HepG2 (cell line): ENCODE data around the gene PDZK1.

Experiments used
- BRCA1 ChIP-seq: sonication (generic); formaldehyde crosslinking; IDR thresholded peaks from 2 replicates; pipeline ENCODE4 v1.4.0; 2020; ENCODE audit warnings: missing genetic modification reagents
- CREB3 ChIP-seq: sonication (generic); formaldehyde crosslinking; IDR thresholded peaks from 2 replicates; pipeline ENCODE4 v1.5.0; 2020; ENCODE audit warnings: missing genetic modification reagents
- FOSL2 ChIP-seq: sonication (generic); formaldehyde crosslinking; IDR thresholded peaks from 2 replicates; pipeline ENCODE4 v1.4.0; 2020; ENCODE audit warnings: missing genetic modification reagents
- HNRNPUL1 ChIP-seq: fragments of 200-400 bp; formaldehyde crosslinking; IDR thresholded peaks from 2 replicates; pipeline ENCODE4 v1.6.1; 2017; ENCODE audit warnings: low read depth, mild to moderate bottlenecking, low read length, moderate library complexity
- HOXA7 ChIP-seq: sonication (generic); formaldehyde crosslinking; IDR thresholded peaks from 2 replicates; pipeline ENCODE4 v1.8.1; 2022; ENCODE audit warnings: mild to moderate bottlenecking, missing genetic modification reagents, moderate library complexity
- JUND ChIP-seq: sonication (generic); formaldehyde crosslinking; IDR thresholded peaks from 2 replicates; pipeline ENCODE4 v1.8.0; 2022; ENCODE audit warnings: mild to moderate bottlenecking, missing genetic modification reagents
- NFYB ChIP-seq: sonication (generic); formaldehyde crosslinking; IDR thresholded peaks from 2 replicates; pipeline ENCODE4 v1.4.0; 2020; ENCODE audit warnings: missing genetic modification reagents
- SMC3 ChIP-seq: IDR thresholded peaks from 2 replicates; pipeline ENCODE4 v1.6.1; 2011; ENCODE audit warnings: low read length, improper control_type of control experiment
- ZGPAT ChIP-seq: IDR thresholded peaks from 2 replicates; pipeline ENCODE4 v1.6.1; 2016; ENCODE audit warnings: mild to moderate bottlenecking
- ZNF232 ChIP-seq: sonication (generic); formaldehyde crosslinking; IDR thresholded peaks from 2 replicates; pipeline ENCODE4 v1.4.0; 2020; ENCODE audit warnings: missing genetic modification reagents, borderline replicate concordance
- ZNF670 ChIP-seq: sonication (generic); formaldehyde crosslinking; IDR thresholded peaks from 2 replicates; pipeline ENCODE4 v1.8.0; 2022; ENCODE audit warnings: mild to moderate bottlenecking, missing genetic modification reagents, borderline replicate concordance
- TF ChIP-seq, protein P1 (sequence below): sonication (generic); formaldehyde crosslinking; IDR thresholded peaks from 2 replicates; pipeline ENCODE4 v1.5.0; 2020; ENCODE audit warnings: mild to moderate bottlenecking, missing genetic modification reagents, moderate library complexity
- TF ChIP-seq, protein P2 (sequence below): IDR thresholded peaks from 2 replicates; pipeline ENCODE4 v1.6.1; 2016; ENCODE audit warnings: low read depth
- TF ChIP-seq, protein P3 (sequence below): sonication (generic); formaldehyde crosslinking; IDR thresholded peaks from 2 replicates; pipeline ENCODE4 v1.4.0; 2020; ENCODE audit warnings: missing genetic modification reagents

DNA sequence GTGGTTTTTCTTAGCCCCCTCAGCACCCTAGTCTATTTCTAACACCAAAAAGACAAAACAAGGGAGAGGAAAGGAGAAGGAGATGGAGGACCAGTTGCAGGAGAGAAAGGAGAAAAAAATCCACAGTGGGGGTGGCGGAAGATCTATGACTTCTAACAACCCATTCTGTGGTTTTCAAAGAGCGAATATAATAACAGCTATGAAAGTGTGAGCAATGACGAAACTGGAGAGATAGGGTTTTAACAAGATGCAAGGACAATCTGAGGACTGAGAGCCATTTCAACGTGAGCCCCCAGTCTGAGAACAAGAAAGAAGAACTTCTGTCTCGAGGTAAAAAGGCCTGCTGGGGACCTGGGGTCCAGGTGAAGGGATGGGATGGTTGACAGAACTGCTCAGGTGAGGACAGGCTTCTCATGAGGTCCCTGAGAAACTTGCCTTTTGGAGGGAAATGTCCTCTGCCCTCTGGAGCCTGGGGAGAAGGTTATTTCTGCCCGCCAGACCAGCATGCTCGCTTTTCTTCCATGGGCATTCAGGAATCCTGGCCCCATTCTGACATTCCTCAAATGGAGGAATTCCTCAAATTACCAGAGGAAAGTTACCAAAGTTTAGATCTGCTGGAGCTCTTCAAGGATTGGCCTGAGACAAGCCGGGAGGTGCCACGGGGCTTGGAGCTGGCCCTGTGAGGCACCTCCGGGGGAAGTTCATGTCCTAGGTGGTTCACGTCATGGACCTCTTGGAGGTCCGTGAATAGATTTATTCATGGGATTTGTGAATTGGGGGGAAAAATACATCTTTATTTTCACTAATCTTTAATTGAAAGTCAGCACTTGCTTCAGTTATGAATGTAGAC lies 12.3 kb upstream of the PDZK1 start, which contains the start of gene CD160:
- no peak for TF ChIP-seq ZNF232 (CRISPR knock-in tag)
- TF ChIP-seq, protein P1, sequence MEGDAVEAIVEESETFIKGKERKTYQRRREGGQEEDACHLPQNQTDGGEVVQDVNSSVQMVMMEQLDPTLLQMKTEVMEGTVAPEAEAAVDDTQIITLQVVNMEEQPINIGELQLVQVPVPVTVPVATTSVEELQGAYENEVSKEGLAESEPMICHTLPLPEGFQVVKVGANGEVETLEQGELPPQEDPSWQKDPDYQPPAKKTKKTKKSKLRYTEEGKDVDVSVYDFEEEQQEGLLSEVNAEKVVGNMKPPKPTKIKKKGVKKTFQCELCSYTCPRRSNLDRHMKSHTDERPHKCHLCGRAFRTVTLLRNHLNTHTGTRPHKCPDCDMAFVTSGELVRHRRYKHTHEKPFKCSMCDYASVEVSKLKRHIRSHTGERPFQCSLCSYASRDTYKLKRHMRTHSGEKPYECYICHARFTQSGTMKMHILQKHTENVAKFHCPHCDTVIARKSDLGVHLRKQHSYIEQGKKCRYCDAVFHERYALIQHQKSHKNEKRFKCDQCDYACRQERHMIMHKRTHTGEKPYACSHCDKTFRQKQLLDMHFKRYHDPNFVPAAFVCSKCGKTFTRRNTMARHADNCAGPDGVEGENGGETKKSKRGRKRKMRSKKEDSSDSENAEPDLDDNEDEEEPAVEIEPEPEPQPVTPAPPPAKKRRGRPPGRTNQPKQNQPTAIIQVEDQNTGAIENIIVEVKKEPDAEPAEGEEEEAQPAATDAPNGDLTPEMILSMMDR: no peak
- TF ChIP-seq ZGPAT (CRISPR knock-in tag): no peak
- TF ChIP-seq SMC3: no peak
- TF ChIP-seq BRCA1 (CRISPR knock-in tag): no peak
- TF ChIP-seq HOXA7: no peak
- no peak for TF ChIP-seq HNRNPUL1
- TF ChIP-seq, protein P2, sequence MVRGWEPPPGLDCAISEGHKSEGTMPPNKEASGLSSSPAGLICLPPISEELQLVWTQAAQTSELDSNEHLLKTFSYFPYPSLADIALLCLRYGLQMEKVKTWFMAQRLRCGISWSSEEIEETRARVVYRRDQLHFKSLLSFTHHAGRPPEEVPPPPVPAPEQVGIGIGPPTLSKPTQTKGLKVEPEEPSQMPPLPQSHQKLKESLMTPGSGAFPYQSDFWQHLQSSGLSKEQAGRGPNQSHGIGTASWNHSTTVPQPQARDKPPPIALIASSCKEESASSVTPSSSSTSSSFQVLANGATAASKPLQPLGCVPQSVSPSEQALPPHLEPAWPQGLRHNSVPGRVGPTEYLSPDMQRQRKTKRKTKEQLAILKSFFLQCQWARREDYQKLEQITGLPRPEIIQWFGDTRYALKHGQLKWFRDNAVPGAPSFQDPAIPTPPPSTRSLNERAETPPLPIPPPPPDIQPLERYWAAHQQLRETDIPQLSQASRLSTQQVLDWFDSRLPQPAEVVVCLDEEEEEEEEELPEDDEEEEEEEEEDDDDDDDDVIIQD: no peak
- TF ChIP-seq FOSL2 (CRISPR knock-in tag): no peak
- no peak for TF ChIP-seq CREB3 (CRISPR knock-in tag)
- TF ChIP-seq ZNF670 (CRISPR knock-in tag): no peak
- no peak for TF ChIP-seq NFYB (CRISPR knock-in tag)
- TF ChIP-seq, protein P3, sequence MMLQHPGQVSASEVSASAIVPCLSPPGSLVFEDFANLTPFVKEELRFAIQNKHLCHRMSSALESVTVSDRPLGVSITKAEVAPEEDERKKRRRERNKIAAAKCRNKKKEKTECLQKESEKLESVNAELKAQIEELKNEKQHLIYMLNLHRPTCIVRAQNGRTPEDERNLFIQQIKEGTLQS (CRISPR knock-in tag): no peak
- no peak for TF ChIP-seq JUND (CRISPR knock-in tag)
